OCI-LY1 (cell line): ENCODE results near the gene PHRF1.

ENCODE experiments used
- H2AFZ ChIP-seq: fragments of 200-600 bp; sonication (generic), shearing (Covaris generic); 2 replicates; pipeline ENCODE4 v1.6.0; 2014; ENCODE audit warnings: antibody characterized with exemption, mild to moderate bottlenecking, low read length
- H3F3A ChIP-seq: fragments of 200-600 bp; sonication (generic), shearing (Covaris generic); 2 replicates; pipeline ENCODE4 v1.6.0; 2014; ENCODE audit warnings: mild to moderate bottlenecking, antibody characterized with exemption, low read length, moderate library complexity; ENCODE audit not compliant: insufficient read depth
- H3K27ac ChIP-seq: fragments of 200-600 bp; sonication (generic); 2 replicates; pipeline ENCODE4 v1.5.1; 2014; ENCODE audit warnings: low read length, mixed run types, mild to moderate bottlenecking, low read depth; ENCODE audit not compliant: poor library complexity, severe bottlenecking
- H3K27me3 ChIP-seq: fragments of 200-600 bp; sonication (generic); 2 replicates; pipeline ENCODE4 v1.6.0; 2014; ENCODE audit warnings: antibody characterized with exemption, mild to moderate bottlenecking, low read length, moderate library complexity; ENCODE audit not compliant: insufficient read depth
- H3K36me3 ChIP-seq: fragments of 200-600 bp; sonication (generic); 2 replicates; pipeline ENCODE4 v1.6.1; 2014; ENCODE audit warnings: mild to moderate bottlenecking, antibody characterized with exemption, low read length, moderate library complexity, mixed read lengths; ENCODE audit not compliant: insufficient read depth
- H3K4me1 ChIP-seq: fragments of 200-600 bp; sonication (generic); 2 replicates; pipeline ENCODE4 v1.5.1; 2014; ENCODE audit warnings: mild to moderate bottlenecking, low read length, moderate library complexity; ENCODE audit not compliant: insufficient read depth, severe bottlenecking
- H3K4me2 ChIP-seq: fragments of 200-600 bp; sonication (generic), shearing (Covaris generic); 2 replicates; pipeline ENCODE4 v1.6.1; 2014; ENCODE audit warnings: low read length
- H3K4me3 ChIP-seq: fragments of 200-600 bp; sonication (generic); 2 replicates; pipeline ENCODE4 v1.5.1; 2014; ENCODE audit warnings: low read length, low read depth, mild to moderate bottlenecking, mixed read lengths; ENCODE audit not compliant: poor library complexity, severe bottlenecking
- H3K79me2 ChIP-seq: fragments of 200-600 bp; shearing (Covaris generic); 2 replicates; pipeline ENCODE4 v1.6.1; 2016; ENCODE audit warnings: mixed run types, low read length, mixed read lengths; ENCODE audit not compliant: insufficient read depth
- H3K9ac ChIP-seq: fragments of 200-600 bp; sonication (generic), shearing (Covaris generic); 2 replicates; pipeline ENCODE4 v1.6.1; 2014; ENCODE audit warnings: mild to moderate bottlenecking, low read length, mixed read lengths
- H3K9me2 ChIP-seq: fragments of 200-600 bp; sonication (generic), shearing (Covaris generic); 2 replicates; pipeline ENCODE4 v1.6.1; 2014; ENCODE audit warnings: low read depth, mild to moderate bottlenecking, low read length, mixed read lengths
- H3K9me3 ChIP-seq: fragments of 200-600 bp; shearing (Covaris generic); 2 replicates; pipeline ENCODE4 v1.6.1; 2014; ENCODE audit warnings: low read length, mixed read lengths
- H4K20me1 ChIP-seq: fragments of 200-600 bp; sonication (generic), shearing (Covaris generic); 2 replicates; pipeline ENCODE4 v1.6.0; 2016; ENCODE audit warnings: mild to moderate bottlenecking, low read length; ENCODE audit not compliant: insufficient read depth
- EZH2 ChIP-seq: fragments of 200-600 bp; sonication (generic), shearing (Covaris generic); IDR thresholded peaks from 2 replicates; pipeline ENCODE4 v1.8.0; 2017; ENCODE audit warnings: borderline replicate concordance, mixed run types, mild to moderate bottlenecking, antibody characterized with exemption, low read length, moderate library complexity, mixed read lengths
- TF ChIP-seq, protein P1 (sequence below): fragments of 200-600 bp; sonication (generic), shearing (Covaris generic); IDR thresholded peaks from 2 replicates; pipeline ENCODE4 v1.5.1; 2017; ENCODE audit warnings: mild to moderate bottlenecking, antibody characterized with exemption, low read length, moderate library complexity, mixed read lengths

Gene PHRF1

DNA sequence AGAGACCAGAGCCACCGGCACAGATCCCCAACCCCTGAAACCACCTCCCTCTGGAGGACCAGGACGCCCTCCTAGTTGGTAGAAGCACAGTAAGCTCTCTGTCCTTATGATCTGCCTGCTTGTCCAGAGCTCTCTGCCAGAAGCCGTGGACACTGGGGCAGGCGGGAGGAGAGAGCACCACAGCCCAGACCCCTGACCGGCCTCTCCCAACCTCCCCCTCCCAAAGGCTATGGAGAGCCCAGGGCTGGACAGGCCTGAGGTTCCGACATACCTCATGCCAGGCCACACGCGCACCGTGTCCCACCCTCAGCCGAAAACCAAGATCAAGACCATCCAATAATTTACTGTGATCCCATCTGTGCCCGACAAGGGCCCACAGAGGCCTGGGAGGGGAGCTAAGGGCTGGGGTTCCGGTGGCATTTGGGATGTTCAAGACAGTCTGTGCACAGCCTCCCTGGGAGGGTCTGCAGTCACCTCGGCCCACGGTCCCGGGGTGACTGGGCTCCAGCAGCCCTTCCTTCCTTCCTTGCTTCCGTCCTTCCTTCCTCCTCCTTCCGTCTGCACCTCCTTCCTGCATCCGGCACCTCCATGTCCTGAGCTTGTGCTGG lies 44.2 kb upstream of the PHRF1 start:
- Histone ChIP-seq H3K9ac (no peak overlapping the region), H4K20me1 (no peaks in the 10 kb centered on the region), H3F3A (peaks cover 5% of the 10 kb centered on the region; the same call in 1 of the 2 replicates)

DNA sequence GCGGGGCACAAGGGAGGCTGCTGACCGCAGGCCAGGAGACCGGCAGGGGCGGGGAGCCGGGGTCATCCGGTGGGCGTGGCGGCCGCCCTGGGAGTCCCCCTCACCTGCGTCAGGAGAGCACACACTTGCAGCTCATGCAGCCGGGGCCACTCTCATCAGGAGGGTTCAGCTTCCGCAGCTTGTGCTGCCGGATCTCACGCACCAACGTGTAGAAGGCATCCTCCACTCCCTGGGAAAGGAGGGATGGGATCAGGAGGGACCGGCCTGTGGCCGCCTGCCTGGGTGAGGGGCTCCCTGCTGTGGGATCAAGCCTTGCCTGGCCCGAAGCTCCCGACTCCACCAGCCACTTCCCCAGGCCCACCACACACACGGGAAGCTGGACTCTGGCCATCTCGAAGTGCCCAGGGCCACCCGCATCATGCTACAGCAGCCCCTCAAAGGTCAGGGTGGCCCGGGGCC lies 43.7 kb upstream of the PHRF1 start:
- no peak for TF ChIP-seq EZH2
- TF ChIP-seq, protein P1, sequence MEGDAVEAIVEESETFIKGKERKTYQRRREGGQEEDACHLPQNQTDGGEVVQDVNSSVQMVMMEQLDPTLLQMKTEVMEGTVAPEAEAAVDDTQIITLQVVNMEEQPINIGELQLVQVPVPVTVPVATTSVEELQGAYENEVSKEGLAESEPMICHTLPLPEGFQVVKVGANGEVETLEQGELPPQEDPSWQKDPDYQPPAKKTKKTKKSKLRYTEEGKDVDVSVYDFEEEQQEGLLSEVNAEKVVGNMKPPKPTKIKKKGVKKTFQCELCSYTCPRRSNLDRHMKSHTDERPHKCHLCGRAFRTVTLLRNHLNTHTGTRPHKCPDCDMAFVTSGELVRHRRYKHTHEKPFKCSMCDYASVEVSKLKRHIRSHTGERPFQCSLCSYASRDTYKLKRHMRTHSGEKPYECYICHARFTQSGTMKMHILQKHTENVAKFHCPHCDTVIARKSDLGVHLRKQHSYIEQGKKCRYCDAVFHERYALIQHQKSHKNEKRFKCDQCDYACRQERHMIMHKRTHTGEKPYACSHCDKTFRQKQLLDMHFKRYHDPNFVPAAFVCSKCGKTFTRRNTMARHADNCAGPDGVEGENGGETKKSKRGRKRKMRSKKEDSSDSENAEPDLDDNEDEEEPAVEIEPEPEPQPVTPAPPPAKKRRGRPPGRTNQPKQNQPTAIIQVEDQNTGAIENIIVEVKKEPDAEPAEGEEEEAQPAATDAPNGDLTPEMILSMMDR = no peak
- no peaks in the 10 kb centered on the region for H3K9me3 ChIP-seq
- H4K20me1 ChIP-seq = no peaks in the 10 kb centered on the region
- no peak overlapping the region for H3K4me2 ChIP-seq
- H3K4me3 ChIP-seq = no peak overlapping the region
- H3K27me3 ChIP-seq = no peaks in the 10 kb centered on the region
- H3K36me3 ChIP-seq = peaks cover 16% of the 10 kb centered on the region
- H3F3A ChIP-seq = peaks cover 5% of the 10 kb centered on the region; the same call in 1 of the 2 replicates
- no peak overlapping the region for H3K9ac ChIP-seq
- no peak overlapping the region for H2AFZ ChIP-seq
- no peaks in the 10 kb centered on the region for H3K79me2 ChIP-seq
- no peaks in the 10 kb centered on the region for H3K9me2 ChIP-seq
- H3K4me1 ChIP-seq = peaks cover 21% of the 10 kb centered on the region
- no peak overlapping the region for H3K27ac ChIP-seq

More for the DNA sequence above, 44.2 kb upstream of the PHRF1 start:
- no peaks in the 10 kb centered on the region for H3K9me3 ChIP-seq
- no peak for TF ChIP-seq EZH2
- TF ChIP-seq, protein P1 = no peak
- peaks cover 16% of the 10 kb centered on the region for H3K36me3 ChIP-seq
- H2AFZ ChIP-seq = no peak overlapping the region
- H3K79me2 ChIP-seq = no peaks in the 10 kb centered on the region
- H3K9me2 ChIP-seq = no peaks in the 10 kb centered on the region
- no peaks in the 10 kb centered on the region for H3K27me3 ChIP-seq
- H3K4me3 ChIP-seq = no peak overlapping the region
- peaks cover 17% of the 10 kb centered on the region for H3K4me1 ChIP-seq
- H3K27ac ChIP-seq = no peak overlapping the region
- no peak overlapping the region for H3K4me2 ChIP-seq

DNA sequence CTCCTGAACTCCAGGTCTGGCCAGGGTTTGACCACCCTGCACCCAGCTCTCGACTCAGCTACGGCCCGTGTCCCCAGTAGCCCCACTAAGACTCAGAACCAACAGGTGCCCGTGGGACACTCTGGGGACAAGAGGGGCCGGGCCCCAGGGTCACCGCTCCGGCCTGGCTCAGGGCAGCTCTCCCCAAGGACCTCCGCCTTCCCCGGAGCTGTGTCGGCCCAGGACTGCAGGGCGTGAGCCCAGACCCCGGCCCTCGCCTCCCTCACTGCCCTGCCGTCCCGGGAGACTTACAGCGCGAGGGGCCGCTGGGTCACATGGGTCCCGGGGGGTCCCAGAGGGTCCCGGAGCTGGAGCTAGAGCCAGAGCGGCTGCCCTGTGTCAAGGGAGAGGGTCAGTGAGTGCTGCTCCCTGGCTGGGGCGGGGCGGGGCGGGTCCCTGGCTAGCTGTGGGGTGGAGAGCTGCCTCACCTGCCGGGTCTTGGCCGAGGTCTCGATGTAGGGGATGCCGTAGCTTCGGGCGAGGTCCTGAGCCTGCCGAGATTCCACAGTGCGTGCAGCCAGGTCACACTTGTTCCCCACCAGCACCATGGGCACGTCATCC lies 43.2 kb upstream of the PHRF1 start:
- H4K20me1 ChIP-seq = no peaks in the 10 kb centered on the region
- H3K9me2 ChIP-seq = no peaks in the 10 kb centered on the region
- no peak overlapping the region for H3K4me3 ChIP-seq
- H3K4me2 ChIP-seq = no peak overlapping the region
- peaks cover 5% of the 10 kb centered on the region; the same call in 1 of the 2 replicates for H3F3A ChIP-seq
- no peaks in the 10 kb centered on the region for H3K79me2 ChIP-seq
- TF ChIP-seq, protein P1 = no peak
- H3K9ac ChIP-seq = no peak overlapping the region
- H2AFZ ChIP-seq = no peak overlapping the region
- no peak overlapping the region for H3K27ac ChIP-seq
- H3K36me3 ChIP-seq = peaks cover 16% of the 10 kb centered on the region
- H3K4me1 ChIP-seq = peaks cover 26% of the 10 kb centered on the region
- no peaks in the 10 kb centered on the region for H3K9me3 ChIP-seq
- H3K27me3 ChIP-seq = no peaks in the 10 kb centered on the region
